Measurements from ENCODE around the gene CDHR2. TPM values are rescaled to one million over a fixed set of nuclear protein-coding genes. Genes with fewer than 3 reads are reported as not detected.

The CDHR2 gene
- total RNA-seq, 4 donors from 2014 or later = not detected

- H3K4me3 ChIP-seq = no peak overlapping the region
- H3K4me1 ChIP-seq = no peaks in the 10 kb centered on the region
- WGBS, 2 donors = 66 to 67% methylated on average over 18 of the region's 18 CpGs
- no peak for DNase-seq (ENCODE audit: low spot score in 2 of 2)
- peaks cover 0 to 27% of the 10 kb centered on the region in 2 donors for H3K27me3 ChIP-seq
- TF ChIP-seq EP300 (IDR thresholded peaks at IDR 0.05) (no peak), POLR2A (IDR thresholded peaks at IDR 0.05) (no peak), CTCF (IDR thresholded peaks at IDR 0.05) (no peak)
- H3K27ac ChIP-seq = no peak overlapping the region
- no peaks in the 10 kb centered on the region for H3K36me3 ChIP-seq
- H3K9me3 ChIP-seq = no peaks in the 10 kb centered on the region
Measured at GRCh38 chr5:176553260-176554085, 4.3 kb downstream of the CDHR2 start.

GRCh38 chr5:176557846-176558245 is 8.7 kb downstream of the CDHR2 start:
- TF ChIP-seq EP300 (IDR thresholded peaks at IDR 0.05) (no peak), CTCF (IDR thresholded peaks at IDR 0.05) (no peak), POLR2A (IDR thresholded peaks at IDR 0.05) (no peak)
- H3K27ac ChIP-seq = no peak overlapping the region
- no peak overlapping the region for H3K4me3 ChIP-seq
- DNase-seq (ENCODE audit: low spot score in 2 of 2) = no peak
- H3K9me3 ChIP-seq = no peaks in the 10 kb centered on the region
- H3K27me3 ChIP-seq = peaks cover 0 to 14% of the 10 kb centered on the region in 2 donors
- no peaks in the 10 kb centered on the region for H3K36me3 ChIP-seq
- 96% methylated on average over 13 of the region's 13 CpGs for WGBS, 2 donors
- H3K4me1 ChIP-seq = no peaks in the 10 kb centered on the region

GRCh38 chr5:176559683-176560082 is 10.5 kb downstream of the CDHR2 start:
- H3K9me3 ChIP-seq = no peaks in the 10 kb centered on the region
- no peak overlapping the region for H3K4me3 ChIP-seq
- H3K27me3 ChIP-seq = no peaks in the 10 kb centered on the region
- 58 to 65% methylated on average over 5 of the region's 5 CpGs for WGBS, 2 donors
- H3K36me3 ChIP-seq = no peaks in the 10 kb centered on the region
- TF ChIP-seq CTCF (IDR thresholded peaks at IDR 0.05) (no peak), EP300 (IDR thresholded peaks at IDR 0.05) (no peak), POLR2A (IDR thresholded peaks at IDR 0.05) (no peak)
- no peak for DNase-seq (ENCODE audit: low spot score in 2 of 2)
- H3K27ac ChIP-seq = no peak overlapping the region
- H3K4me1 ChIP-seq = no peaks in the 10 kb centered on the region

- DNase-seq (ENCODE audit: low spot score in 2 of 2) = no peak
- WGBS, 2 donors = 71% methylated on average over 8 of the region's 8 CpGs
- TF ChIP-seq POLR2A (IDR thresholded peaks at IDR 0.05) (no peak), CTCF (IDR thresholded peaks at IDR 0.05) (no peak), EP300 (IDR thresholded peaks at IDR 0.05) (no peak)
- H3K4me3 ChIP-seq = no peak overlapping the region
- H3K27ac ChIP-seq = no peak overlapping the region
- H3K36me3 ChIP-seq = no peaks in the 10 kb centered on the region
- no peaks in the 10 kb centered on the region for H3K9me3 ChIP-seq
- H3K27me3 ChIP-seq = no peaks in the 10 kb centered on the region
- no peaks in the 10 kb centered on the region for H3K4me1 ChIP-seq
Measured at GRCh38 chr5:176560364-176560763, 11.2 kb downstream of the CDHR2 start.

GRCh38 chr5:176561259-176561658 is 12.1 kb downstream of the CDHR2 start:
- 92 to 98% methylated on average over 3 of the region's 3 CpGs for WGBS, 2 donors
- DNase-seq (ENCODE audit: low spot score in 2 of 2) = no peak
- Histone ChIP-seq H3K4me1 (no peaks in the 10 kb centered on the region), H3K36me3 (no peaks in the 10 kb centered on the region), H3K9me3 (no peaks in the 10 kb centered on the region), H3K27ac (no peak overlapping the region), H3K4me3 (no peak overlapping the region), H3K27me3 (no peaks in the 10 kb centered on the region)
- no peak for TF ChIP-seq CTCF (IDR thresholded peaks at IDR 0.05)
- no peak for TF ChIP-seq EP300 (IDR thresholded peaks at IDR 0.05)
- no peak for TF ChIP-seq POLR2A (IDR thresholded peaks at IDR 0.05)

All from tibial nerve (tissue), 4 donors.